GM12874 (cell line): ENCODE data around the gene CAND2.

ENCODE experiments used
- CTCF ChIP-seq: IDR thresholded peaks from 2 replicates; pipeline ENCODE4 v1.5.1; 2011; ENCODE audit warnings: low read depth, mild to moderate bottlenecking, control low read depth, low read length, moderate library complexity; ENCODE audit not compliant: insufficient read depth

Gene CAND2

GRCh38 chr3:12829404-12829803 is 32.9 kb downstream of the CAND2 start:
- no peak for TF ChIP-seq CTCF

GRCh38 chr3:12829886-12830784 is 33.7 kb downstream of the CAND2 start:
- no peak for TF ChIP-seq CTCF

GRCh38 chr3:12830785-12831156 is 34.3 kb downstream of the CAND2 start:
- no peak for TF ChIP-seq CTCF

- no peak for TF ChIP-seq CTCF
Observed at GRCh38 chr3:12831301-12831866, 34.9 kb downstream of the CAND2 start.

GRCh38 chr3:12832350-12833221 is 36.1 kb downstream of the CAND2 start:
- no peak for TF ChIP-seq CTCF

- no peak for TF ChIP-seq CTCF
Observed at GRCh38 chr3:12833222-12834161, 37.0 kb downstream of the CAND2 start.
